GM21360 (cell line): ENCODE measurements around the gene ZBTB4.

Experiments
- ATAC-seq: cut with Tn5 transposase; IDR thresholded peaks from one replicate; pipeline ENCODE4 v1.9.1; 2021; ENCODE audit warnings: mild to moderate bottlenecking, moderate library complexity; ENCODE audit not compliant: unreplicated experiment

Gene ZBTB4

GRCh38 chr17:7425316-7425715 is 54.1 kb downstream of the ZBTB4 start, which contains the start of gene SPEM2:
SPEM2 (plus strand) TSS chr17:7425616; CDS start chr17:7425689, 73 bp downstream.
- ATAC-seq, result no peak

GRCh38 chr17:7423679-7424078 is 55.8 kb downstream of the ZBTB4 start:
- ATAC-seq, result no peak

GRCh38 chr17:7421186-7421585 is 58.2 kb downstream of the ZBTB4 start:
- ATAC-seq, result no peak

GRCh38 chr17:7419819-7420610 is 59.4 kb downstream of the ZBTB4 start, which contains the start of gene SPEM1:
SPEM1 (plus strand) TSS chr17:7420324; CDS start chr17:7420385, 61 bp downstream.
- ATAC-seq, result no peak

GRCh38 chr17:7418472-7419152 is 60.8 kb downstream of the ZBTB4 start:
- no peak for ATAC-seq

- no peak for ATAC-seq
Measured at GRCh38 chr17:7417056-7417655, 62.3 kb downstream of the ZBTB4 start.

- ATAC-seq, result no peak
Measured at GRCh38 chr17:7416323-7416722, 63.1 kb downstream of the ZBTB4 start.

- no peak for ATAC-seq
Measured at GRCh38 chr17:7415784-7416183, 63.6 kb downstream of the ZBTB4 start.

GRCh38 chr17:7414837-7415236 is 64.6 kb downstream of the ZBTB4 start:
- ATAC-seq, result no peak

- no peak for ATAC-seq
Measured at GRCh38 chr17:7413346-7413985, 66.0 kb downstream of the ZBTB4 start.

GRCh38 chr17:7411427-7411750 is 68.0 kb downstream of the ZBTB4 start:
- ATAC-seq, result no peak

- no peak for ATAC-seq
Measured at GRCh38 chr17:7410634-7411426, 68.6 kb downstream of the ZBTB4 start.

GRCh38 chr17:7409716-7410115 is 69.7 kb downstream of the ZBTB4 start:
- ATAC-seq, result no peak
